CD4-positive, alpha-beta T cell treated with Interleukin-15 for 1 hour (primary cell): ENCODE data around the gene UBE2N.
"Not testable (repeated sequence)": the region's sequence is repeated elsewhere in the genome, so short reads cannot be mapped to it uniquely, and the experiment has no call there.

ENCODE experiments used
- DNase-seq: peaks from one replicate; pipeline ENCODE4 v3.0.0-alpha.2; 2020

UBE2N gene

DNA sequence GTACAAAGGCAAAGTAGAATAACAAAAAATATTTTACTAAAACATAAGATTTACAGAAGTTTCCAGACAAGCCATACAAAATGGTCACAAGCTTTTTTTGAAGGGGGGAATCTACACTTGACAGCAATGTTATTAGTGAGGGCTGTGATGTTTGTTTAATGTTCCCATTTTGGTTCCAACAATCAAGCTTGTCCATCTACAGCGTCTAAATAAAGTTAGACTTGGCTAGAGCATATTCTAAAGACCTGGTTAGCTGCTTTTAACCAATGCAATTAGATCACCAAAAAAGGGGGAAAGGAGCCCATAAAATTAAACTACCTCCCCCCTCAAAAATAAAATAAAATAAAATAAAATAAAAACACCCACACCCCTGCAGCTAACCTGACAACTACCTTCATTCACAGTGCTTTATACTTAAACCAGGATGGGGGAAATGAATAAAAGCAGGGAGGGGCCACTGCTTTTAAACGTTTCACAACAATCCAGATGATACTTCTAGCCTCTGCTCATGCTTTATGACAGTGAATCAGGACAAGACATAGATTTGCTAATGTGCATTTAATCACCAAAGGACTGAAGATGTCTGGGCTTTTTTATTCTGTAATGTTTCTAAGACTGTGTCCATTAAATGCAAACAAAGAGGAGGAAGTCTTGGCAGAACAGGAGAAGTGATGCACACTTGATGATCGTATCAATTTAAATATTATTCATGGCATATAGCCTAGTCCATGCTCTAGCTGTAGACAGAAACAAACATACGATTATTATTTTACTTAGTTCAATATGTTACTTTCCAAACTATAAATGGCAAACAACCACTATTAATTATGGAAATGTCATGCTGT lies 32.2 kb downstream of the UBE2N start:
- not testable (repeated sequence) for DNase-seq

- DNase-seq = no peak
Measured at GRCh38 chr12:93408813-93409212, 32.9 kb downstream of the UBE2N start.

- DNase-seq = no peak
Measured at GRCh38 chr12:93407963-93408283, 33.8 kb downstream of the UBE2N start.

DNA sequence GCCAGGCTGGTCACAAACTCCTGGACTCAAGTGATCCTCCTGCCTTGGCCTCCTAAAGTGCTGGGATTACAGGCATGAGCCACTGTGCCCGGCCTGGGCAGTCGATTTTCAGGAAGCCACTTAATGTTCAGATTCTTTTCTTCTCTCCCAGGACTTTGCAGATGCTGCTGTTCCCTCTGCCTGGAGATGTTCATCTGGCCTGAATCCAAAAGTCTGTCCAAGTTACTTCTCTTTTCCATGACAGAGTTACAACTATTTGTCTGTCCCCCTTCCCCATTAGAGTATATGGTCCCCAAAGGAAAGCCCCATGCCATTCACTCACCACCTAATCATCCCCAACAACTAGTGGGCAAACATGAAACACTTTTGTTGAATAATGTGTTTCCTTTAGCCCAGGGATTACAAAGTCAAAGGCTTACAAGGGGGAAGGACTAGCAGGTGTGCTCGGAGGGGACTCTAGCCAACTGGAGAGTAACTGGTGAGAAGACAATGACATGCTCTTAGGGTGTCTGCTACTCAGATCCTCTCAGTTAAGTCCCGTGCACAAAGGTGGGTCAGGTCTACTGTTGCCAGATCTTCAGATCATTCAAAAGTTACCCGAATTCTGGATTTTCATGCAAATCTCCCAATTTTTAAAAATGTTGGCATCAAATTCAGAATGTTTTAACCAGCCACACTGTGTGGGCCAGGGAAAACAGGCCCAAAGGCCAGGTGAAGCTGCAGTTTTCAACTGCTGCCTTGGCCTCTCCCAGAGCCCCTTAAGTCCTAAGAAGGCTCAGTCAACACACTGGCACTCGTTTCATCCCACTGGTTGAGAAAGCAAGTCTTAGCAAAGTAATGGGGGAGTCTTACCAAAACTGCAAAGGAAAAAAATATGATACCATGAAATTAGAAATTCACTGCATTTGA lies 34.4 kb downstream of the UBE2N start:
- DNase-seq = no peak

DNA sequence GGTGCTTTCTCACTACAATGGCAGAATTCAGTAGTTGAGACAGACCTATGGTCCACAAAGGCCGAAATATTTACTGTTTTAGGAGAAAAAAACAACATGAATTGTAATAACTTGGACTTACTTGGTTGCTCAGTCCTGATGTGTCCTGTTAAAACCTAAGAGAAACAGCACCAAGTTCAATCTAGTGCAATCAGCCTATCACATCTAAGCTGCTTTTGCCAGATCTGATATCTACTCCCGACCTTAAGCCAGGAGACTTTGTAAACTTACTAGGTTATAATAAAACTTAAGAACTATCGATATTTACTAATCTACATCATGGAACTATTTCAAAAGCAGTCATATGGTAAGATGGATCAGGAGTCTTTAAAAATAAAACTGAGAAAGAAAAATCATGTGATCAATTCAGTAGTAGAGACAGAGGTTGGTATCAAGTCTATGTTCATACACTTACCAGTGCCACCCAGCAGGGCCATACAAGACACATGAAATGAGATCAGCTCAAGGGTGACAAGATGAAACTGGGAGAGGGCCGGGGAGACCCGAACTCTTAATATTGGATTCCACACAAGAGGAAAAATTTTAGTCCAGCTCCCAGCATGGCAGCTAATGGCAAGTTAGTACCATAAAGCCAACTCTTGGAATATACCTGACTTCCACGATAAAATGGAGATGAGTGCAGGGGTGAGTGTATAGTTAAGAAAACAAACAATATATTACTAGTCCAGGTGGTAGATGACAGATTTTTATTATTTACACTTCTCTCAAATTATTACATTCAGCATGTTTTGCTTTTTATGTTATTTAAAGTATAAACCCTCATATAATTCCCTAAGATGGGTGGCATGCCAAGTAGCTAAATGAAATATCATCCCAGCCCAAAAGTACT lies 36.5 kb downstream of the UBE2N start:
- DNase-seq = no peak

- no peak for DNase-seq
Measured at GRCh38 chr12:93403988-93404803, 37.6 kb downstream of the UBE2N start.

DNA sequence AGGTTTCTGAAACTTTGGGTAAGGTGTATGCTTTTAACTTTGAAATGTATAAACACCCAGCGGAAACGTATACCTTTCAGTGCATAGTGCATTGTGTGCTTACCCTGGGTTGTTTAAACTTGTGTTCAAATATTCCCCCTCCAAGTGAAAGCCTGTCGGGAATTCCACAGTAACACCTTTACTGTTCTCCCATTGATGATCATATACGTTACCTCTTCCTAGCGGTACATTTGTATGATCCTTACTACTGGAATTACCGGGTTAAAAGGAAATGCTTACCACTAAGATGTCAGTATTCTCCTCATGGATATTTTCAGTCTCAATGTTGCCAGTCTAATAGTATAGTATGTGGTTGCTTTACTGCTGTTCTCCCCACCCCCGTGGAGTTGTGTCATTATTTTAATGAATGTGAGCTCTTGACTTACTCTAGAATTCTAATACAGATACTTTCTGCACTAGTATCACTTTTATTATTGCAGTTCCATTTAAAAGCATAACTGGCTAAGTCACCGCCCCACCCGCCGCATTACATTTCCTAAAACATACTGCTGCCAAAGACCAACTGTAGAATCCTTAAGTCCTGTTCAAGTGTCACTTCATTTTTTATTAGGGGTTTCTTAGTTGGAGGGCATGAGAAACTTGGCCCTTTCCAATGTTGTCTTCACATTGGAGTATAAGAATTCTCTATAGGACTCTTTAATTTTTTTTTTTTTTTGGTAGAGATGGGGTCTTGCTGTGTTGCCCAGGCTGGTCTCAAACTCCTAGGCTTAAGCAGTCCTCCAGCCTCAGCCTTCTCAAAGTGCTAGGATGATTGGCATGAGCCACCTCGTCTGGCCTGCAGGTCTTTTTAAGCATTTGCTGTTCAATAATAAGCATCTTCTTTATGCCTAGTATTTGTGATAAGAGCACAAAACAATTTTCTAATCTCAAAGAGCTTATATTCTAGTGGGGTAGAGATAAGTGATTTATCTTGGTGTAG lies 39.1 kb downstream of the UBE2N start:
- no peak for DNase-seq

GRCh38 chr12:93399183-93399863 lies 42.4 kb downstream of the UBE2N start:
- DNase-seq = not testable (repeated sequence)

DNA sequence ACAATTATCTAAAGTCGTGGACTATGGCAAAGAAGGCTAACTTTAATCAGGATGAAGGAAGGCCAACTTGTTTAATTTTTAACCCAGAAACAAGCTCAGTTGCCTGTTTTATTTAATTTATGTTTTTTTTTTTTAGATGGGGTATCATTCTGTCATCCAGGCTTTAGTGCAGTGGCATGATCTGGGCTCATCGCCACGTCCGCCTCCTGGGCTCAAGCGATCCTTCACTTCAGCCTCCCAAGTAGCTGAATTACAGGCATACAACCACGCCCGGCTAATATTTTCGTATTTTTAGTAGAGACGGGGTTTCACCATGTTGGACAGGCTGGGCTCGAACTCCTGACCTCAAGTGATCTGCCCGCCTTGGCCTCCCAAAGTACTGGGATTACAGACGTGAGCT lies 44.3 kb downstream of the UBE2N start:
- no peak for DNase-seq

DNA sequence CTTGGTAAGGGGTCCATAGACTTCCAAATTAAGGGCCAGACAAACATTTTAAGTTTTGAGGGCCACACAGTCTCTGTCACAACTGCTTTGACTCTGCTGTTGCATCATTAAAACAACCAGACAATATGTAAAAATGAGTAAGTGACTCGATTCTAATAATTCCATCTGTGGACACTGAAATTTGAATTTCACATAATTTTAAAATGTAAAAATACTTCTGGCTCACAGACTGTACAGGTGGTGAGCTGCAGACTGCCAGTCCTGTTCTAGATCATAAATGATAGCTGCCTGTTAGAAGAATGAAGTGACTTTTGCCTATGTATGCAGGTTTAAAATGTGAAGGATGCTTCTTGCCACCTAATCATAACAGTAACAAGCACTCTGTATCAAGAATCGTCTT lies 48.3 kb downstream of the UBE2N start:
- DNase-seq = no peak

- DNase-seq = no peak
Measured at GRCh38 chr12:93390549-93391297, 51.0 kb downstream of the UBE2N start.

DNA sequence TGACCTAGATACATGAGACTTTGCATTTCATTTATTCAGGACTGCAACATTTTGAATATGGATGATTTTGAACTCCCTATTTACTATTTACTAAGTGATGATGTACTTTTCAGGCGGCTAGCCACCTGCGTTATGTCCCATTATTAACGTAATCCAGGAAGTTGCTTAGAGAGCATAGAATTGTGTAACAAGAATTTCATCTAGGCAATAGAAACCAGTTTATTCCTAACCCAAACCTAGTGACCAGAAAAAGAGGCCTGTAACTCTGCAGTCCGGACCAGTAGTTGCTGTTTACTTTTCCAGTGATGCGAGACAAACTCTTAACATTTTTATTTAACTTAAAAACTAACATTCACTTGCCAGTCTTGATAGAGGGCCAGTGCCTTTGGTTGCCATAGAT lies 51.7 kb downstream of the UBE2N start:
- no peak for DNase-seq

GRCh38 chr12:93387780-93388179 lies 54.0 kb downstream of the UBE2N start:
- no peak for DNase-seq

DNA sequence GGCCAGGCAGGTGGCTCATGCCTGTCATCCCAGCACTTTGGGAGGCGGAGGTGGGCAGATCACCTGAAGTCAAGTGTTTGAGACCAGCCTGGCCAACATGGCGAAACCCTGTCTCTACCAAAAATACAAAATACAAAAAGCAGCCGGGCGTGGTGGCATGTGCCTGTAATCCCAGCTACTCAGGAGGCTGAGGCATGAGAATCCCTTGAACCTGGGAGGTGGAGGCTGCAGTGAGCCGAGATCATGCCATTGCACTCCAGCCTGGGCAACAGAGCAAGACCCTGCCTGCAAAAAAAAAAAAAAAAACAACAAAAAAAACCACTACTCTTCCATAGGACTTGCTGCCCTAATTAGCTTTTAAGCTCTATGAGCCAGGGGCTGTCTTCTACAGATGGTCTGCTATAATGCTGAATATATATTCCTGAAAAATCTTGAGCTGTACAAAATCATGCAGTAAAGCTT lies 59.7 kb downstream of the UBE2N start:
- DNase-seq = not testable (repeated sequence)

- DNase-seq = no peak
Measured at GRCh38 chr12:93381161-93381975, 60.4 kb downstream of the UBE2N start.

GRCh38 chr12:93380480-93381121 lies 61.1 kb downstream of the UBE2N start:
- DNase-seq = no peak

DNA sequence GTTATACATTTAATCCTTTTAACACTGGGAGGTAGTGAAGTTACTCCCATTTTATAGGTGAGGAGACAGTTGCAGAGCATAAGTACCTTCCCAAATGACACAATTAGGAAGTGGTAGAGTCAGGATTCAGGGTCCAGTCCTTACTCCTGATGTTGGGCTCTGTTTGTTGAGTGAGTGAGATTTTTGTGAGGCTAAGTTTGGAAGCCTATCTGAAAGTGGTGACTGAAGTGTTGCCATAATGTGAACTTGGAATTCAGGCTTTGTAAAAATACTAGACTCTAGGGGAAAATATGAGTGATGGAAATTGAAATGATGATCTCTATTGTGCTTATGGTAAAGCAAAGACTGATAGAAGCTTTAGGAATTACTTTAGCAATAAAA lies 61.8 kb downstream of the UBE2N start:
- DNase-seq = no peak
